GM19240 (cell line): ENCODE data around the gene FBXO46.

Experiments used
- DNase-seq: peaks from one replicate; pipeline ENCODE4 v3.0.0; 2011; ENCODE audit warnings: low spot score; ENCODE audit not compliant: insufficient read length

Gene FBXO46

GRCh38 chr19:45730368-45731288, at the start of gene FBXO46:
FBXO46 (minus strand) TSS chr19:45730896; CDS start chr19:45713495, 17,401 bp downstream.
- peak; percentile 95 for DNase-seq

GRCh38 chr19:45780146-45780447, 49.4 kb upstream of the FBXO46 start:
- no peak for DNase-seq

GRCh38 chr19:45779231-45780145, 48.8 kb upstream of the FBXO46 start:
- DNase-seq: peak; percentile 92

GRCh38 chr19:45778010-45778661, 47.4 kb upstream of the FBXO46 start:
- DNase-seq: no peak

GRCh38 chr19:45777395-45777961, 46.8 kb upstream of the FBXO46 start:
- DNase-seq: no peak

- DNase-seq: no peak
These were observed 44.1 kb upstream of the FBXO46 start for GRCh38 chr19:45774765-45775164.

GRCh38 chr19:45773384-45773783, 42.7 kb upstream of the FBXO46 start:
- DNase-seq: no peak

GRCh38 chr19:45772912-45773311, 42.2 kb upstream of the FBXO46 start:
- no peak for DNase-seq

- DNase-seq: no peak
These were observed 41.6 kb upstream of the FBXO46 start for GRCh38 chr19:45772130-45772840.

- DNase-seq: no peak
These were observed 40.7 kb upstream of the FBXO46 start for GRCh38 chr19:45771311-45771933.

GRCh38 chr19:45770192-45771101, 39.8 kb upstream of the FBXO46 start:
- DNase-seq: peak; percentile 84

- DNase-seq: no peak
These were observed 39.1 kb upstream of the FBXO46 start for GRCh38 chr19:45769821-45770191.

GRCh38 chr19:45768984-45769782, 38.5 kb upstream of the FBXO46 start, which contains the start of gene SIX5:
SIX5 (minus strand) TSS chr19:45769252; CDS start chr19:45768844, 408 bp downstream.
- DNase-seq: peak; percentile 97

- DNase-seq: no peak
These were observed 37.9 kb upstream of the FBXO46 start for GRCh38 chr19:45768655-45768983.

- no peak for DNase-seq
These were observed 37.4 kb upstream of the FBXO46 start for GRCh38 chr19:45767881-45768654.

- DNase-seq: no peak
These were observed 36.7 kb upstream of the FBXO46 start for GRCh38 chr19:45767410-45767880.

- no peak for DNase-seq
These were observed 36.2 kb upstream of the FBXO46 start for GRCh38 chr19:45766869-45767346.
